ENCODE measurements around the gene TRIM9. TPM values are rescaled to one million over a fixed set of nuclear protein-coding genes. Genes with fewer than 3 reads are reported as not detected.
"Not testable (repeated sequence)": the region's sequence is repeated elsewhere in the genome, so short reads cannot be mapped to it uniquely, and the experiment has no call there.

Gene TRIM9
- total RNA-seq, 1 experiment from 2014 or later: 2.6 TPM

GRCh38 chr14:50957296-50957695 lies 137.6 kb downstream of the TRIM9 start:
- no peaks in the 10 kb centered on the region for H4K20me1 ChIP-seq (ENCODE audit: low read length)
- no peaks in the 10 kb centered on the region for H3K79me2 ChIP-seq (ENCODE audit: low read length)
- BruUV-seq (replicated peaks): no TSS peak
- H3K4me3 ChIP-seq (ENCODE audit: low read length): no peak overlapping the region
- intact Hi-C loops (cut with micrococcal nuclease): loop anchor here (10.0 kb wide), 1 partner anchor 828 kb away; no protein-coding TSS in a partner anchor
- H3K27me3 ChIP-seq (ENCODE audit: low read length): no peaks in the 10 kb centered on the region
- no peaks in the 10 kb centered on the region for H3K9me2 ChIP-seq (replicated peaks; ENCODE audit: low read length)
- no peak overlapping the region for H3K4me2 ChIP-seq (ENCODE audit: low read length)
- ATAC-seq (no peak), DNase-seq (peak; percentile 27)
- H3K27ac ChIP-seq (ENCODE audit: low read length): no peak overlapping the region
- peaks cover 6% of the 10 kb centered on the region for H3F3A ChIP-seq (ENCODE audit: low read length, unreplicated experiment)
- H3K36me3 ChIP-seq (ENCODE audit: low read depth, low read length): no peaks in the 10 kb centered on the region
- TF ChIP-seq CTCF (conservative IDR thresholded peaks at IDR 0.05; ENCODE audit: low read depth, low read length): no peak
- TF ChIP-seq EZH2 (IDR thresholded peaks at IDR 0.05; ENCODE audit: low read length, unreplicated experiment): no peak
- no peak for TF ChIP-seq EZH2phosphoT487 (IDR thresholded peaks at IDR 0.05; ENCODE audit: borderline replicate concordance, low read length)
- H3K9me3 ChIP-seq (ENCODE audit: low read length): no peaks in the 10 kb centered on the region
- peaks cover 32% of the 10 kb centered on the region for H3K4me1 ChIP-seq (ENCODE audit: insufficient read depth, low read length)
- CTCF ChIA-PET: interaction anchor here (1.0 kb wide), 1 partner anchor 254 kb away, joined by 4 read pairs; no protein-coding TSS in a partner anchor
- POLR2A ChIA-PET (ENCODE audit: unreplicated experiment): no interaction called here
- no peak overlapping the region for H2AFZ ChIP-seq (ENCODE audit: low read length)
- H3K9ac ChIP-seq (ENCODE audit: low read length): no peak overlapping the region

- H3K9me2 ChIP-seq (replicated peaks; ENCODE audit: low read length); H3K4me3 ChIP-seq (ENCODE audit: low read length); DNase-seq; POLR2A ChIA-PET (ENCODE audit: unreplicated experiment); H3K4me2 ChIP-seq (ENCODE audit: low read length); H3F3A ChIP-seq (ENCODE audit: low read length, unreplicated experiment); H3K27me3 ChIP-seq (ENCODE audit: low read length); H3K36me3 ChIP-seq (ENCODE audit: low read depth, low read length); H3K9ac ChIP-seq (ENCODE audit: low read length); H3K9me3 ChIP-seq (ENCODE audit: low read length); H3K79me2 ChIP-seq (ENCODE audit: low read length); ATAC-seq; H2AFZ ChIP-seq (ENCODE audit: low read length); H3K27ac ChIP-seq (ENCODE audit: low read length); BruUV-seq (replicated peaks); H4K20me1 ChIP-seq (ENCODE audit: low read length); CTCF ChIA-PET: not testable (repeated sequence)
- intact Hi-C loops (cut with micrococcal nuclease): loop anchor here (10.0 kb wide), 1 partner anchor 828 kb away; no protein-coding TSS in a partner anchor
- peaks cover 24% of the 10 kb centered on the region for H3K4me1 ChIP-seq (ENCODE audit: insufficient read depth, low read length)
These were observed 138.5 kb downstream of the TRIM9 start for GRCh38 chr14:50956421-50956820.

GRCh38 chr14:50955373-50956043 lies 139.4 kb downstream of the TRIM9 start:
- DNase-seq: peak; percentile 96
- H3K36me3 ChIP-seq (ENCODE audit: low read depth, low read length): no peaks in the 10 kb centered on the region
- H2AFZ ChIP-seq (ENCODE audit: low read length): peak overlapping the region; percentile 46
- intact Hi-C loops (cut with micrococcal nuclease): loop anchor here (1.0 to 10.0 kb wide), 10 partner anchors 9 to 829 kb away; partner anchors contain the start of gene TRIM9
- H3K4me2 ChIP-seq (ENCODE audit: low read length): peak overlapping the region; percentile 67
- ChIA-PET CTCF (interaction anchor here (0.5 to 1.7 kb wide), 10 partner anchors 9 to 264 kb away, joined by 3 to 12 read pairs (median 4); partner anchors contain the start of genes PYGL and TRIM9), POLR2A (ENCODE audit: unreplicated experiment) (interaction anchor here (0.6 to 1.0 kb wide), 2 partner anchors 128 to 140 kb away, joined by 3 to 6 read pairs; partner anchors contain the start of gene TRIM9)
- peak overlapping the region; percentile 89 for H3K27ac ChIP-seq (ENCODE audit: low read length)
- no peaks in the 10 kb centered on the region for H3K79me2 ChIP-seq (ENCODE audit: low read length)
- peak overlapping the region; percentile 69 for H3K9ac ChIP-seq (ENCODE audit: low read length)
- H3F3A ChIP-seq (ENCODE audit: low read length, unreplicated experiment): peaks cover 6% of the 10 kb centered on the region
- no peaks in the 10 kb centered on the region for H4K20me1 ChIP-seq (ENCODE audit: low read length)
- H3K27me3 ChIP-seq (ENCODE audit: low read length): no peaks in the 10 kb centered on the region
- no TSS peak for BruUV-seq (replicated peaks)
- peaks cover 19% of the 10 kb centered on the region for H3K4me1 ChIP-seq (ENCODE audit: insufficient read depth, low read length)
- no peaks in the 10 kb centered on the region for H3K9me3 ChIP-seq (ENCODE audit: low read length)
- H3K4me3 ChIP-seq (ENCODE audit: low read length): peak overlapping the region; percentile 20; the same call in 1 of the 2 replicates
- TF ChIP-seq EZH2phosphoT487 (IDR thresholded peaks at IDR 0.05; ENCODE audit: borderline replicate concordance, low read length) (no peak), CTCF (conservative IDR thresholded peaks at IDR 0.05; ENCODE audit: low read depth, low read length) (peak; percentile 76)
- ATAC-seq: peak; percentile 85
- H3K9me2 ChIP-seq (replicated peaks; ENCODE audit: low read length): no peaks in the 10 kb centered on the region
